Activated T-helper 9 cell treated with anti-CD3 and anti-CD28 coated beads, Interleukin-2, amount 50 U/mL, for 16 hours (primary cell): Measurements from ENCODE around the gene B3GNT7.
"Not testable (repeated sequence)": the region's sequence is repeated elsewhere in the genome, so short reads cannot be mapped to it uniquely, and the experiment has no call there.

ENCODE experiments used
- DNase-seq: peaks from one replicate; pipeline ENCODE4 v3.0.0-alpha.2; 2020; ENCODE audit warnings: low read depth

B3GNT7 gene

DNA sequence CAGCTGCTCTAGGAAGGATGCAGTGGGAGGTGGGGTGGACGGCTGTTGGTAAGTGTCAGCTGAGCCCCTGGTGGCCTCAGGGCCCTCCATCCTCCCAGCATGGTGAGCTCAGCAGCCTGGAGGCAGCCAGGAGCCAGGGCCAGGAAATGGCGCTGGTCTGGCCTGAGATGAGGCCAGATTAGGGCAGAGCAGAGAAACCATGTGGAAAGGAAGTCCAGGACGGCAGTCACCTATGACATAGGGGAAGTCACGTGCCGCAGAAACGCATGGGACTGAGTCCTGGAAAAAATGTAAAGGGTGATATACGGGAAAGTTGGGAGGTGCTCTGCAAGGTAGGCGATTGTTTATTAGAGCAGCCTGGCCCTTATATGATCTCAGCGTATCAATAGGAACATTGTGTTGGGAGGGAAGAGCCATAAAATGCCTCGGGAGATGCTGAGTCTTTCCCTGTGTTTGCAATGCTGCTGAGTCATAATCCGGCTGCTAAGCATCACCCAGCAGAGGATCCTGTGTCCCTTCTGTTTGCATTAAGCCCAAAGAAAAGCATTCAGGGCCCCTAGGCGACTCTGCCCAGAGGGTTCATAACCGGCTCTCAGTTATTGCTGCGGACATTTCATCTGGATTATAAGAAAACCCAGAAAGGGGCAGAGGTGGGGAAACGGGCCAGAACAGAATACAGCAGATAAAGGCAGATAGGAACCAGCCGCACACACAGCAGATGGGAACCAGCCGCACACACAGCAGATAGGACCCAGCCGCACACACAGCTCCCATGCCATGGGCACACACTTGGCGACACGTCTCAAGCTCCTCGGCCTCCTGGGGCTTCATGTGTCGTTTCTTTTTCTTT is 30.3 kb upstream of the B3GNT7 start:
- DNase-seq, result no peak

DNA sequence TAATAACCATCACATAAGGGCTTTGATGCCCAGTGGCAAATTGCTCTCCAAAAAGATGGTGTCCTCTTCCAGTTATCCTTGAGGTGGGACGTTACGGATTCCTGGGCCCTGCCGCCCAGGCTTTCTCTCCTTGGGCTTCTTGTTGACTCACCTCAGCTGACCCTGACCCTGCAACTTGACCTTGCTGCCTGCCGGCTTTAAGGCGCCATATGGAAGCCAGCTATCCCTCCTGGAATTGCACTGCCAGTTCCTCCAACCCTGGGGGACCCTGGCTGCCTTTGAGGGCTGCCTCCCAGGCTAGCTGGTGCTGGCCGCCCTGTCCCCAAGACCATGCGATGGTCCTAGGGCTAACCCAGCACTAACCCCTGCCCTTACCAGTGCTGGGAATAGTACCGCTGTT is 28.3 kb upstream of the B3GNT7 start:
- no peak for DNase-seq

DNA sequence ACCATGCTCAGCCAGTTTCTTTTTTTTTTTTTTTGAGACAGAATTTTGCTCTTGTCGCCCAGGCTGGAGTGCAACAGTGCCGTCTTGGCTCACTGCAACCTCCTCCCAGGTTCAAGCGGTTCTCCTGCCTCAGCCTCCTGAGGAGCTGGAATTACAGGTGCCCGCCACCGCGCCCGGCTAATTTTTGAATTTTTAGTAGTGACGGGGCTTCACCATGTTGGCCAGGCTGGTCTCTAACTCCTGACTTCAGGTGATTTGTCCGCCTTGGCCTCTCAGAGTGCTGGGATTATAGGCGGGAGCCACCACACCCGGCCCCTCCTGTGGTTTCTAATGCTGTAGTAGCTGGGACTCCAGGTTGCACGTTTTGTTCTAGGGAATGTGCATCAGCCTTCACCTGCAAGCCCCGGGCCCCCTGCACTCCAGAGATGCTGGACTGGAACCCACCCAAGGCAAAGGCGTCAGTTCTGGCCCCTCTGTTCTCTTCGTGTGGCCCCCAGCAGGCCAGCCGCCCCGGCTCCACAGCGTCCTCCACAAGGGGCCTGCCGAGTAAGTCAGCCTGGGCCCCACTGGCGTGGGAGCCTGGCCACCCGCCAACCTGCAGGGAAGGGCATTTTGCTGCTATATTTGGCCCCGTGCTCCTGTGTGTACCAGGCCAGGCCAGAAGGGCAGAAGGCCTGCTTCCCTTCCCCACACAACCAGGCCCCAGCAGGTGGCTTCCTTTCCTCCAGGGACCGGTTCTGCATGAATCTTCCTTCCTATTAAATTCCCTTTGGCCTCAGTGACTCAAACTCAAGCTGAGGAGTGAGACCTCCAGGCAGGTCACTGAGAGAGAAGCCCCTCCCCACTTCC is 25.7 kb upstream of the B3GNT7 start:
- no peak for DNase-seq

DNA sequence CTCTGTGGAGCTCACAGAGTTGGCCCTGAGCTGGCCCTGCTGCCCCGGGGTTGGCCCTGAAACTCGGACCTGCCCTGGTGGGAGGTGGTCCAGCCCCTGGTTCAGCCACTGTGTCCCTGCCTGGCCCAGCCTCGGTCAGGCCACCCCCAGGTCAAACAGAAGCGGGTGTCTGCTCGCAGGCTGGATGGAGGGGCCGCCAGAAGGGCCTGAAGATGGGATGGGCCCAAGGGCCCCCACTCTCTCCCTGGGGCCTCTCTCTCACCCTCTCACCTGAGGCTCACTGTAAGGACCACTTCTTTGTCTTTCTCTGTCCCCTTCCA is 25.1 kb upstream of the B3GNT7 start:
- DNase-seq, result no peak

DNA sequence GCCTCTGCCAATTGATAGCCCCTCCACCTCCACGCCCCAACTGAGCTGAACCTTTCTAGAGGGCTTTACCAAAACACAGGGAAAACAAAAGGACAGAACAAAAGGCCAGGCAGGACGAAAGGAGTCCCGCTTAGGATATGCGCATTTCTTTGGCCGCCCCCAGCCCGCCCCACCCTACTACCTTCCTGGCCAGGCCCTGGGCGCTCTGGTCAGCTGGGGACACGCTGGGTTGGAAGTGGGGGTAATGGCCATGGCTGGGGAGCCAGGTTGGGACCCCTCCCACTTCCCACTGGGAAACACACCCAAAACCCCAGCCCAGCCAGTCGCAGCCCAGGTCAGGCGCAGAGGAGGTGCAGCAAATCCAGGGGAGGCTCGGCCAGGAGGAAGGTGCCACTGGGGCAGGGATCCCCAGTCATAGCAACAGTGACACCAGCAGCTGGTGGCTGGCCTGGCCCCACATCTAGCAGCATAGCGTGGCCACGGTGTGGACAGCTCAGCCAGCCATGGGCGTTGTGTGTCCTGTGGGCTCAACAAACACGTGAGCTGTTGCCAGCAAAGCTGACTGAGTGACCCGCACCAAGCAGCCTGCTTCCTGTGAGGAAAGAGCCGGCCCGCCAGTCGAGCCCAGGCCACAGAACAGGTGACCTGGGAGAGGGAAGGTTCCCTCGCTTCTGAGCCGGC is 24.6 kb upstream of the B3GNT7 start:
- no peak for DNase-seq

GRCh38 chr2:231371430-231372054 is 24.0 kb upstream of the B3GNT7 start:
- no peak for DNase-seq

GRCh38 chr2:231372326-231372725 is 23.2 kb upstream of the B3GNT7 start:
- DNase-seq, result no peak

DNA sequence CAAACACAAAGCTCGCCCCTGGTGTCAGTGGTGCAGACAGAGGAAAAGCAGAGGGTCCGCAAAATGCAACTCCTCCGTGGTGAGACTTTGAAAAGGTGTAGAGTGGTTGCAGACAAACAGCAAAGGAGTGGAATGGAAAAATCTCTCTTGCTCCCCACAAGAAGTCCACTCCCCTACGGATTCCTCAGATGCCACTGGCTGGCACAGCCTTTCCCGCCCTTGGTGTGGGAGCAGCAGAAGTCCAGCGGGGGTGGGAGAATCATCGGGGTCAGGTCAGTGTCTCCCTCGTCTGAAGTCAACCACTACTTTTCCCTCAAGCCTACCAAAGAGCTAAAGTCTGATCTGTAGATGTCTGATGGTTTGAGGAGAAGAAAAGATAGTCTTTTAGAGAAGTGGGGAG is 22.3 kb upstream of the B3GNT7 start:
- no peak for DNase-seq

DNA sequence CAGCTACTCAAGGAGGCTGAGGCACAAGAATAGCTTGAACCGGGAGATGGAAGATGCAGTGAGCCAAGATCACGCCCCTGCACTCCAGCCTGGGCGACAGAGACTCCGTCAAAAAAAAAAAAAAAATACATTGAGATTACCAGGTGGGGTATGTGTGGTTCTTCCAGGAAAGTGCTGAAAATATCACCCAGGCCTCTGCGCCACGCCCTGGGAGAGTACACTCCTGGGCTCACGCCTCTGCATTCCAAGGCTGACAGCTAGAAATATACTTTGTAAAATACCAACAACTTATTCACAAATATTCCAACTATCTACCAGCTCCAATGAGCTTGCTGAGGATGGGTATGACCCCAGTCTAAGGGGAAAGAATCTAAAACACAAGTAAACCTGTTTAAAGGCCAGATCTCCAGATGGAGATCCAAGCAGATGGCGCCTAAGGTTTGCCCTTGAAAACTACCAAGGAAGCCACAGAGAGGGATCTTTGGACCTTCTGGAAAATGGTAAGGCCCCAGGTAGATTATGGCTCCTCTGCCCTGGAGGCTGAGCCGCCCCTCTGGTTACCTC is 21.6 kb upstream of the B3GNT7 start:
- DNase-seq, result no peak

GRCh38 chr2:231374771-231375170 is 20.7 kb upstream of the B3GNT7 start:
- no peak for DNase-seq

DNA sequence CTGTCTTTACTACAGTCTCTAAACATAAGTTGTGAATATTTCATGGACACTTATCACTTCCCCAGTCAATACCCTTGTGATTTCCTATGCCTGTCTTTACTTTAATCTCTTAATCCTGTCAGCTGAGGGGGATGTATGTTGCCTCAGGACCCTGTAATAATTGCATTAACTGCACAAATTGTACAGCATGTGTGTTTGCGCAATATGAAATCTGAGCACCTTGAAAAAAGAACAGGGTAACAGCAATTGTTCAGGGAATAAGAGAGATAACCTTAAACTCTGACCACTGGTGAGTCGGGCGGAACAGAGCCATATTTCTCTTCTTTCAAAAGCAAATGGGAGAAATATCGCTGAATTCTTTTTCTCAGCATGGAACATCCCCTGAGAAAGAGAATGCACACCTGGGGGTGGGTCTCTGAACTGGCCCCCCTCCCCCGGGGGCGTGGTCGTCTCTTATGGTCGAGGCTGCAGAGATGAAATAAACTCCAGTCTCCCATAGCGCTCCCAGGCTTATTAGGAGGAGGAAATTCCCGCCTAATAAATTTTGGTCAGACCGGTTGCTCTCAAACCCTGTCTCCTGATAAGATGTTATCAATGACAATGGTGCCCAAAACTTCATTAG is 19.4 kb upstream of the B3GNT7 start:
- not testable (repeated sequence) for DNase-seq

DNA sequence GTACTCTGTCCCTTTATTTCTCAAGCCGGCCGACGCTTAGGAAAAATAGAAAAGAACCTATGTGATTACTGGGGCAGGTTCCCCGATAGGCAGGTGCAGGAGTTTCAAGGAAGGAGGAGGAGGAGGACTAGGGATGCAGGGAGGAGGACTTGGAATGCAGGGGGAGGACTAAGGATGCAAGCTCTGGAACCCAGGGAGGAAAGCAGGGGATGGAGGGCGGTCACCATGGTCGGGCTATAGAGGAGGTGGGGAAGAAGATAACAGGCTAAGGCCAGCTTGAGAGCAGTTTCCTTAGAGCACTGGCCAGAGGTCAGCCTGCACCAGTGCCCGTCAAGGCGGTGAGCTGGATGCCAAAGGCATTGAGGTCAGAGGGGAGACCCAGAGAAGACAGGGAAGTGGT is 18.7 kb upstream of the B3GNT7 start:
- DNase-seq, result no peak

DNA sequence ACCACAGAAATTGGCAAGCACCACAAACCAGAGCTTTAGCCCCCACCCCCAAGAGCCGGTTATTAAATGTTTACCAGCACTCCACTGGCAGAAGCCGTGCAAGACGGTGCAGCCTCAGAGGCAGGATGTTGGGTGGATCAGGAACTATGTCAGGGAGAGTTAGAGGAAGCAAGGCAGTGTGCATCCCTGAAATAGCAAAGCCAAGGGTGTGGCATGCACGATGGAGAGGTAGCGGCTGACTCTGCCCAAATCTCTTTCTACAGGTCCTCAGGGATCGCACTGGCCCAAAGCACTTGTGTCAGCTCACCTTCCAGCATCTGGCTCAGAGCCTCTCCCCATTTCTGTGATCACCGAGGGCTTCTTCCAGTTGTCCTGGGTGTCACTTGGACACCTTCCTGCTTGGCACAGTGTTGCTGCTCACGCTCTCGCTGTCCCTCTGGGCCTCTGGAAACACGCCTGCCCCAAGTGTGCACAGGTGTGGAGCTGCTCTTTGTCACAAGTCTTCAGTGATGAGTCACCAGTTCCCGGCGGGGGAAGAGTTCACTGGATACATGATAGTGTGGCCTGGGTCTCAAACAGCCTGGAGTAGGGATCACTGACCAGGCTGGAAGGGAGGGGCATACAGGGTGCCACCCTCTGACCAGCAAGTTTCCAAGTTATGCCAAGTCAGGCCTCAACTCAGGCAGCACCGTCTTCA is 17.3 kb upstream of the B3GNT7 start:
- no peak for DNase-seq

- DNase-seq, result no peak
Measured at GRCh38 chr2:231379266-231380215, 16.0 kb upstream of the B3GNT7 start.

- no peak for DNase-seq
Measured at GRCh38 chr2:231380307-231380706, 15.2 kb upstream of the B3GNT7 start.

GRCh38 chr2:231380991-231381847 is 14.3 kb upstream of the B3GNT7 start:
- DNase-seq, result no peak

- DNase-seq, result no peak
Measured at GRCh38 chr2:231382116-231382515, 13.4 kb upstream of the B3GNT7 start.

DNA sequence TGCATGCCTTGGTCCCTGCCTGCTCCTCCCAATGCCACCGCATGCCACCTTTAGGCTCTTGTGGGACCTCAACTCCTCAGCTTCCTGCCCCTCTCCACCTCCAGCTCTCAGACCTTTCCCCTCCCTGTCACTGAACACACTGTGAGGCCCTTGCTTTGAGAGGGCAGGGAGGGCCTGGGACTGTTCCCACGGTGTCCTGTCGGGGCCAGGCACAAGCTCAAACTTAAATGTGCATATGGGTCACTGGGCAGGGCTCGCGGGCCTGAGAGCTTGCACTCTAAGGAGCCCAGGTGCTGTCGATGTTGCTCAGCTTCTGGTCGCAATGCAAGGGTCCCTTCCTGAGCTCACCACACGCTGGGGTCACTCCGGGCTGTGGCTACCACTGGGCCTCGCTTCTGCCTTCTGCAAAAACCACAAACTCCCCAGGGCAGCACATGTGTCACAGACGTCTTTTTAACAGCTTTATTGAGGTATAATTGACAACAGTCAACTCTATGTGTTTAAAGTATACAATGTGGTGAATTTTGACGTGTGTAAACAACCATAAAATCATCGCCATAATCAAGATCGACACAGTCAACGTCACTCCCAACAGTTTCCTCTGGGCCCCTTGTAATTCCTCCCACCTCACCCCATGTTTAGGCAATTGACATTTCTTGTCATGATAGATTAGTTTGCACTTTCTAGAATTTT is 11.9 kb upstream of the B3GNT7 start:
- no peak for DNase-seq
